T-cell (primary cell): ENCODE data around the gene MRPL45. TPM values are rescaled to one million over a fixed set of nuclear protein-coding genes. Genes with fewer than 3 reads are reported as not detected.
A peak's percentile ranks its signal among the peaks of the same experiment; 100 is the strongest.
"Not testable (repeated sequence)": the region's sequence is repeated elsewhere in the genome, so short reads cannot be mapped to it uniquely, and the experiment has no call there.

Experiments
- ATAC-seq, 4 experiments: fragments of 200-7000 bp in 3 of 4; fragments of 150-1000 bp in 1 of 4; cut with Tn5 transposase; replicated peaks in 1 of 4; 1 replicate in 3 of 4; 2 replicates in 1 of 4; pipeline ENCODE4 v1.10.0; 2021; ENCODE audit warnings: moderate library complexity in 3 of 4, mild to moderate bottlenecking in 2 of 4, moderate number of reproducible peaks in 1 of 4
- CTCF ChIA-PET, 2 donors: fragments of 300-600 bp; sonication (Branson Sonifier 250); formaldehyde crosslinking; loops; one replicate each; lab custom pipeline; 2022; ENCODE audit warnings: antibody characterized with exemption in 2 of 2; lab: Charles Lee
- POLR2A ChIA-PET, 2 donors: fragments of 300-600 bp; sonication (Branson Sonifier 250); formaldehyde crosslinking; loops; one replicate each; lab custom pipeline; 2022; ENCODE audit warnings: antibody characterized with exemption in 2 of 2; lab: Charles Lee
- DNase-seq, 35 experiments: peaks; one replicate each; pipeline versions ENCODE4 v3.0.0 to v3.0.0-alpha.2; 2013 to 2023
- H3K27ac ChIP-seq: one replicate; pipeline ENCODE4 v1.5.1; 2013; ENCODE audit warnings: low read length
- H3K27me3 ChIP-seq, 2 experiments: replicated peaks in 1 of 2; 1 replicate in 1 of 2; 2 replicates in 1 of 2; pipeline versions ENCODE4 v1.6.1 to v1.7.0; 2013; ENCODE audit warnings: low read length in 1 of 2, mixed read lengths in 1 of 2; ENCODE audit not compliant: control insufficient read depth in 2 of 2, insufficient read depth in 2 of 2; ENCODE audit errors: extremely low read depth in 1 of 2
- H3K36me3 ChIP-seq, 2 donors: 1 replicate in 1 of 2; 2 replicates in 1 of 2; pipeline versions ENCODE4 v1.6.1 to v1.7.0; 2013; ENCODE audit warnings: low read length in 1 of 2; ENCODE audit not compliant: control insufficient read depth in 2 of 2, insufficient read depth in 1 of 2; ENCODE audit errors: extremely low read depth in 1 of 2
- H3K4me1 ChIP-seq, 2 experiments: 1 replicate in 1 of 2; 2 replicates in 1 of 2; pipeline versions ENCODE4 v1.6.1 to v1.7.0; 2013; ENCODE audit warnings: low read length in 2 of 2, mixed read lengths in 1 of 2; ENCODE audit not compliant: insufficient read depth in 2 of 2, control insufficient read depth in 1 of 2; ENCODE audit errors: extremely low read depth in 1 of 2
- H3K4me3 ChIP-seq, 2 donors: 1 replicate in 1 of 2; 2 replicates in 1 of 2; pipeline versions ENCODE4 v1.5.1 to v1.7.0; 2013; ENCODE audit warnings: mild to moderate bottlenecking in 2 of 2, low read length in 1 of 2, moderate library complexity in 1 of 2; ENCODE audit not compliant: control insufficient read depth in 1 of 2; ENCODE audit errors: extremely low read depth in 1 of 2
- H3K9me3 ChIP-seq: 2 replicates; pipeline ENCODE4 v1.7.0; 2013
- H3K27ac Mint-ChIP-seq, 2 donors: one replicate each; pipeline ENCODE4 v1.8.0; 2020 to 2021; ENCODE audit warnings: mild to moderate bottlenecking in 2 of 2, mixed read lengths in 2 of 2
- H3K27me3 Mint-ChIP-seq, 2 donors: one replicate each; pipeline ENCODE4 v1.8.0; 2021 to 2022; ENCODE audit warnings: mixed read lengths in 2 of 2
- H3K36me3 Mint-ChIP-seq: one replicate; pipeline ENCODE4 v1.8.0; 2021; ENCODE audit warnings: mixed read lengths
- H3K4me1 Mint-ChIP-seq, 3 donors: one replicate each; pipeline ENCODE4 v1.8.0; 2020 to 2022; ENCODE audit warnings: mixed read lengths in 3 of 3, mild to moderate bottlenecking in 1 of 3
- H3K4me3 Mint-ChIP-seq, 3 donors: one replicate each; pipeline ENCODE4 v1.8.0; 2020 to 2022; ENCODE audit warnings: mild to moderate bottlenecking in 3 of 3, mixed read lengths in 3 of 3, moderate library complexity in 3 of 3
- H3K9me3 Mint-ChIP-seq, 3 donors: one replicate each; pipeline ENCODE4 v1.8.0; 2020 to 2022; ENCODE audit warnings: mixed read lengths in 3 of 3
- WGBS: methylation state at CpG from one replicate; pipeline ENCODE4 v1.1.5; 2013; ENCODE audit warnings: missing lambda C conversion rate; ENCODE audit not compliant: insufficient coverage; 5-methylcytosine and 5-hydroxymethylcytosine counted together
- total RNA-seq, 35 experiments: library from RNA in 6 of 35; stranded (reverse) in 6 of 35; fragments of 120-200 nt in 1 of 35; gene quantifications; one replicate each; pipeline versions ENCODE4 v1.2.1 to v1.2.4 and lab custom pipeline; 2013 to 2026

Gene MRPL45
- 10 to 100 TPM; 16.3 to 21.7 (median 19.5) TPM for total RNA-seq
- total RNA-seq (2013): 21.9 TPM
- 12.1 to 49.7 (median 16.1) reads per million in 29 experiments for total RNA-seq (lab: John Stamatoyannopoulos, UW)

- Histone ChIP-seq H3K4me3 (peak within 1 kb of the TSS; percentile 49 to 53), H3K27ac (peak within 1 kb of the TSS; percentile 77)
- Mint-ChIP-seq H3K4me1 (peaks cover 4 to 14% (median 12%) of the 10 kb centered on the region in 3 donors), H3K27ac (peak within 1 kb of the TSS; percentile 92 to 97), H3K4me3 (peak within 1 kb of the TSS; percentile 84 to 90 (median 89))
- 0% methylated on average over 26 of the region's 48 CpGs for WGBS
- H3K9me3 ChIP-seq, H3K4me1 ChIP-seq, H3K9me3 Mint-ChIP-seq, H3K36me3 Mint-ChIP-seq, H3K27me3 ChIP-seq, H3K27me3 Mint-ChIP-seq, H3K36me3 ChIP-seq, POLR2A ChIA-PET: not testable (repeated sequence)
- ATAC-seq: peak; percentile 93 to 97 (median 95)
- DNase-seq: peak; percentile 88 to 97 (median 94)
- CTCF ChIA-PET: interaction anchor here in 1 of 2 donors (0.6 kb wide), 1 partner anchor 27 kb away, joined by 6 read pairs; no protein-coding TSS in a partner anchor
These were observed at the start of gene MRPL45 for GRCh38 chr17:38296834-38297517. MRPL45 (plus strand) TSS chr17:38297168; CDS start chr17:38297184, 16 bp downstream.

GRCh38 chr17:38253191-38253590 lies 43.8 kb upstream of the MRPL45 start:
- CTCF ChIA-PET, H3K4me1 ChIP-seq, H3K9me3 ChIP-seq, H3K36me3 ChIP-seq, H3K27ac ChIP-seq, H3K4me3 Mint-ChIP-seq, H3K36me3 Mint-ChIP-seq, H3K27me3 ChIP-seq, DNase-seq, H3K4me3 ChIP-seq, H3K27me3 Mint-ChIP-seq, H3K9me3 Mint-ChIP-seq, ATAC-seq, H3K27ac Mint-ChIP-seq, POLR2A ChIA-PET: not testable (repeated sequence)
- WGBS: no CpG with 5 or more reads among the region's 14 CpGs
- H3K4me1 Mint-ChIP-seq: peaks cover 7 to 19% (median 18%) of the 10 kb centered on the region in 3 donors

GRCh38 chr17:38254357-38254756 lies 42.6 kb upstream of the MRPL45 start:
- WGBS: 100% methylated on average over 1 of the region's 2 CpGs
- H3K4me3 ChIP-seq, H3K27me3 ChIP-seq, H3K27me3 Mint-ChIP-seq, H3K4me1 ChIP-seq, ATAC-seq, H3K27ac ChIP-seq, H3K36me3 ChIP-seq, H3K27ac Mint-ChIP-seq, DNase-seq, H3K4me3 Mint-ChIP-seq, CTCF ChIA-PET, H3K9me3 ChIP-seq, H3K36me3 Mint-ChIP-seq, H3K9me3 Mint-ChIP-seq: not testable (repeated sequence)
- POLR2A ChIA-PET: interaction anchor here in 1 of 2 donors (0.6 kb wide), 1 partner anchor 100 kb away, joined by 5 read pairs; no protein-coding TSS in a partner anchor
- peaks cover 7 to 19% (median 18%) of the 10 kb centered on the region in 3 donors for H3K4me1 Mint-ChIP-seq

GRCh38 chr17:38257013-38257621 lies 39.9 kb upstream of the MRPL45 start:
- H3K4me3 Mint-ChIP-seq: peak overlapping the region; percentile 30 to 54 (median 49)
- 0% methylated on average over 26 of the region's 73 CpGs for WGBS
- POLR2A ChIA-PET, H3K27me3 Mint-ChIP-seq, CTCF ChIA-PET, H3K4me1 ChIP-seq, H3K27ac Mint-ChIP-seq, H3K36me3 ChIP-seq, H3K27me3 ChIP-seq, H3K9me3 ChIP-seq, H3K36me3 Mint-ChIP-seq, H3K9me3 Mint-ChIP-seq: not testable (repeated sequence)
- peaks cover 7 to 17% (median 16%) of the 10 kb centered on the region in 3 donors for H3K4me1 Mint-ChIP-seq
- H3K4me3 ChIP-seq: peak overlapping the region in 1 of 2 donors; percentile 45
- ATAC-seq (peak; percentile 89 to 91 (median 90)), DNase-seq (peak; percentile 70 to 89 (median 82))
- peak overlapping the region; percentile 34 for H3K27ac ChIP-seq

- not testable (repeated sequence) for H3K27me3 Mint-ChIP-seq
These were observed 30.9 kb upstream of the MRPL45 start for GRCh38 chr17:38265974-38266506.

GRCh38 chr17:38266571-38266970 lies 30.4 kb upstream of the MRPL45 start:
- H3K4me3 Mint-ChIP-seq, H3K4me3 ChIP-seq, ATAC-seq, H3K27me3 Mint-ChIP-seq, H3K9me3 Mint-ChIP-seq, H3K4me1 Mint-ChIP-seq, H3K36me3 ChIP-seq, CTCF ChIA-PET, H3K4me1 ChIP-seq, H3K36me3 Mint-ChIP-seq, H3K27me3 ChIP-seq, H3K27ac Mint-ChIP-seq, DNase-seq, H3K9me3 ChIP-seq, POLR2A ChIA-PET, H3K27ac ChIP-seq: not testable (repeated sequence)
- 92% methylated on average over 6 of the region's 17 CpGs for WGBS

More at GRCh38 chr17:38265974-38266506, 30.9 kb upstream of the MRPL45 start:
- H3K9me3 Mint-ChIP-seq, H3K27ac ChIP-seq, DNase-seq, ATAC-seq, H3K27me3 ChIP-seq, H3K36me3 Mint-ChIP-seq, H3K4me1 Mint-ChIP-seq, CTCF ChIA-PET, H3K4me3 ChIP-seq, H3K4me1 ChIP-seq, H3K36me3 ChIP-seq, POLR2A ChIA-PET, H3K9me3 ChIP-seq, H3K27ac Mint-ChIP-seq, H3K4me3 Mint-ChIP-seq: not testable (repeated sequence)
- no CpG with 5 or more reads among the region's 1 CpG for WGBS
